ENCODE results near the gene NPTX2. TPM values are rescaled to one million over a fixed set of nuclear protein-coding genes. Genes with fewer than 3 reads are reported as not detected.

Gene NPTX2
- total RNA-seq (2013; cell fraction: nucleolus; rRNA removed), result not detected in 2 replicates
- total RNA-seq (2014; rRNA removed) (not detected in 2 replicates), total RNA-seq (2014; rRNA removed; fragmentation: Illumina TruSeq; extraction: Trizol) (not detected in 2 replicates), total RNA-seq (2021) (not detected in 2 replicates), polyA plus RNA-seq (2011; rRNA removed) (not detected in 2 replicates), polyA plus RNA-seq (2014; fragmentation: Illumina TruSeq; extraction: Trizol) (not detected in 2 replicates), polyA plus RNA-seq (2014; fragmentation: Nextera tagmentation; extraction: Ambion mirVana) (not detected), polyA plus RNA-seq (2014; rRNA removed) (not detected in 2 replicates), polyA plus RNA-seq (2016; fragmentation: Nextera tagmentation; extraction: Ambion mirVana) (under 1 TPM in 1 of 2 experiments, not detected in 1; 0.04 TPM), polyA minus RNA-seq (2011; rRNA and poly(A)+ RNA removed) (not detected in 2 replicates), Bru-seq, nascent RNA (not detected), BruChase-seq, experiment 1, labeled RNA remaining after a 6-hour chase (not detected), BruChase-seq, experiment 2, labeled RNA remaining after a 2-hour chase (not detected)
- polyA plus RNA-seq (2011; ENCODE audit: low read depth), result not detected
- not detected in 2 replicates for polyA plus RNA-seq (2011; cell fraction: cytosol; rRNA removed)
- polyA plus RNA-seq (2011; cell fraction: nucleus; rRNA removed), result not detected in 2 replicates
- not detected in 2 replicates for polyA plus RNA-seq (2012)
- not detected in 2 replicates for polyA minus RNA-seq (2011; cell fraction: cytosol; rRNA and poly(A)+ RNA removed)
- polyA minus RNA-seq (2011; cell fraction: nucleus; rRNA and poly(A)+ RNA removed), result not detected in 2 replicates
- long read RNA-seq, experiment 1, result 0 reads
- long read RNA-seq, experiment 2, result 0 reads

GRCh38 chr7:98617051-98617959, at the start of gene NPTX2:
NPTX2 (plus strand) TSS chr7:98617285; CDS start chr7:98617462, 177 bp downstream.
- ATAC-seq, result no peak
- H3K4me3 ChIP-seq, result no peak within 1 kb of the TSS
- TF ChIP-seq PAX8 (IDR thresholded peaks at IDR 0.05) (no peak), SRF (IDR thresholded peaks at IDR 0.05; ENCODE audit: low read depth in 2 of 2, low read length in 2 of 2) (no peak), IKZF1 (conservative IDR thresholded peaks at IDR 0.05) (no peak), E4F1 (IDR thresholded peaks at IDR 0.05; ENCODE audit: borderline replicate concordance, partially characterized antibody) (no peak), RELB (IDR thresholded peaks at IDR 0.05; ENCODE audit: low read depth) (no peak), ASH2L (IDR thresholded peaks at IDR 0.05; ENCODE audit: borderline replicate concordance, low read depth) (no peak), EP300 (IDR thresholded peaks at IDR 0.05; ENCODE audit: borderline replicate concordance in 1 of 2, control insufficient read depth in 1 of 2, low read depth in 2 of 2, low read length in 2 of 2) (no peak), JUND (IDR thresholded peaks at IDR 0.05; ENCODE audit: low read depth, low read length) (no peak), ZNF207 (IDR thresholded peaks at IDR 0.05; ENCODE audit: borderline replicate concordance) (no peak), CHD1 (IDR thresholded peaks at IDR 0.05; ENCODE audit: low read depth, low read length) (no peak)
- no TSS peak for BruUV-seq (replicated peaks)
- DNase-seq (ENCODE audit: low read depth, low spot score), result no peak
- no peak within 1 kb of the TSS for H3K9ac ChIP-seq (ENCODE audit: control insufficient read depth, insufficient read depth, low read length)
- SMC1A ChIA-PET (ENCODE audit: uncharacterized antibody, unreplicated experiment), result no interaction called here
- H2AFZ ChIP-seq (ENCODE audit: control insufficient read depth, low read depth, low read length), result no peak within 1 kb of the TSS
- in situ Hi-C loops (cut with MboI) (no loop called here), intact Hi-C loops (cut with micrococcal nuclease; ENCODE audit: unreplicated experiment) (no loop called here)
- H3K36me3 ChIP-seq (ENCODE audit: control insufficient read depth in 2 of 2, insufficient read depth in 2 of 2, low read length in 1 of 2), result no peaks in the 10 kb centered on the region
- no peaks in the 10 kb centered on the region for H3K79me2 ChIP-seq (ENCODE audit: control insufficient read depth, insufficient read depth, low read length)
- WGBS (ENCODE audit: insufficient coverage, insufficient replicate concordance, low lambda C conversion rate, missing lambda C conversion rate), result 60% methylated on average over 97 of the region's 130 CpGs
- CTCF ChIA-PET, result no interaction called here
- no peaks in the 10 kb centered on the region for H3K4me1 ChIP-seq (ENCODE audit: control insufficient read depth, insufficient read depth, low read length)
- RAD21 ChIA-PET (ENCODE audit: unreplicated experiment), result no interaction called here
- H3K27ac ChIP-seq (ENCODE audit: control insufficient read depth, insufficient read depth), result no peak within 1 kb of the TSS
- H3K9me3 ChIP-seq (replicated peaks; ENCODE audit: control insufficient read depth, insufficient read depth, low read length), result no peaks in the 10 kb centered on the region; the same call in 2 of the 3 replicates
- H3K4me2 ChIP-seq (ENCODE audit: control insufficient read depth, insufficient read depth), result no peak within 1 kb of the TSS
- no peak for FAIRE-seq
- no peaks in the 10 kb centered on the region for H4K20me1 ChIP-seq (ENCODE audit: control insufficient read depth, insufficient read depth)
- POLR2A ChIA-PET, result no interaction called here
- peaks cover 2 to 3% of the 10 kb centered on the region in 2 experiments; a peak in 2 of 4 replicates for H3K27me3 ChIP-seq (replicated peaks in 1 of 2; ENCODE audit: control insufficient read depth in 2 of 2, insufficient read depth in 2 of 2, low read length in 1 of 2)
